ENCODE results near the gene BCLAF1.
"Not testable (repeated sequence)": the region's sequence is repeated elsewhere in the genome, so short reads cannot be mapped to it uniquely, and the experiment has no call there.

BCLAF1 gene

GRCh38 chr6:136318676-136319075 lies 29.0 kb upstream of the BCLAF1 start:
- H3K9me3 Mint-ChIP-seq, result no peaks in the 10 kb centered on the region
- DNase-seq, result no peak
- no peaks in the 10 kb centered on the region for H3K36me3 Mint-ChIP-seq (ENCODE audit: low read depth)
- H3K4me1 Mint-ChIP-seq (ENCODE audit: low read depth), result no peaks in the 10 kb centered on the region
- H3K4me3 Mint-ChIP-seq, result no peak overlapping the region
- no peaks in the 10 kb centered on the region for H3K27me3 Mint-ChIP-seq
- H3K27ac Mint-ChIP-seq, result no peak overlapping the region

- Mint-ChIP-seq H3K27me3 (no peaks in the 10 kb centered on the region), H3K36me3 (ENCODE audit: low read depth) (no peaks in the 10 kb centered on the region), H3K9me3 (no peaks in the 10 kb centered on the region), H3K4me3 (no peak overlapping the region), H3K4me1 (ENCODE audit: low read depth) (no peaks in the 10 kb centered on the region), H3K27ac (no peak overlapping the region)
- no peak for DNase-seq
Observed at GRCh38 chr6:136317971-136318370, 28.3 kb upstream of the BCLAF1 start.

GRCh38 chr6:136317021-136317694 lies 27.5 kb upstream of the BCLAF1 start:
- DNase-seq, result peak; percentile 38
- Mint-ChIP-seq H3K27me3 (no peaks in the 10 kb centered on the region), H3K4me1 (ENCODE audit: low read depth) (no peaks in the 10 kb centered on the region), H3K4me3 (no peak overlapping the region), H3K9me3 (no peaks in the 10 kb centered on the region), H3K36me3 (ENCODE audit: low read depth) (no peaks in the 10 kb centered on the region), H3K27ac (no peak overlapping the region)

GRCh38 chr6:136315594-136315993 lies 25.9 kb upstream of the BCLAF1 start:
- H3K27me3 Mint-ChIP-seq, result no peaks in the 10 kb centered on the region
- H3K4me1 Mint-ChIP-seq (ENCODE audit: low read depth), result no peaks in the 10 kb centered on the region
- DNase-seq, result no peak
- no peaks in the 10 kb centered on the region for H3K36me3 Mint-ChIP-seq (ENCODE audit: low read depth)
- H3K4me3 Mint-ChIP-seq, result no peak overlapping the region
- H3K27ac Mint-ChIP-seq, result no peak overlapping the region
- no peaks in the 10 kb centered on the region for H3K9me3 Mint-ChIP-seq

GRCh38 chr6:136312975-136313374 lies 23.3 kb upstream of the BCLAF1 start:
- no peaks in the 10 kb centered on the region for H3K9me3 Mint-ChIP-seq
- DNase-seq, result no peak
- H3K4me1 Mint-ChIP-seq (ENCODE audit: low read depth), result no peaks in the 10 kb centered on the region
- H3K4me3 Mint-ChIP-seq, result no peak overlapping the region
- no peaks in the 10 kb centered on the region for H3K27me3 Mint-ChIP-seq
- no peaks in the 10 kb centered on the region for H3K36me3 Mint-ChIP-seq (ENCODE audit: low read depth)
- H3K27ac Mint-ChIP-seq, result no peak overlapping the region

GRCh38 chr6:136309729-136310311 lies 20.2 kb upstream of the BCLAF1 start:
- Mint-ChIP-seq H3K27me3 (no peaks in the 10 kb centered on the region), H3K4me3 (no peak overlapping the region), H3K4me1 (ENCODE audit: low read depth) (no peaks in the 10 kb centered on the region), H3K27ac (no peak overlapping the region), H3K36me3 (ENCODE audit: low read depth) (no peaks in the 10 kb centered on the region), H3K9me3 (no peaks in the 10 kb centered on the region)
- DNase-seq, result no peak

- H3K36me3 Mint-ChIP-seq (ENCODE audit: low read depth), result no peaks in the 10 kb centered on the region
- DNase-seq, result no peak
- H3K4me1 Mint-ChIP-seq (ENCODE audit: low read depth), result no peaks in the 10 kb centered on the region
- H3K4me3 Mint-ChIP-seq, result no peak overlapping the region
- H3K27me3 Mint-ChIP-seq, result no peaks in the 10 kb centered on the region
- H3K9me3 Mint-ChIP-seq, result no peaks in the 10 kb centered on the region
- H3K27ac Mint-ChIP-seq, result no peak overlapping the region
Observed at GRCh38 chr6:136309171-136309570, 19.5 kb upstream of the BCLAF1 start.

- not testable (repeated sequence) for DNase-seq; H3K4me1 Mint-ChIP-seq (ENCODE audit: low read depth); H3K36me3 Mint-ChIP-seq (ENCODE audit: low read depth); H3K27ac Mint-ChIP-seq; H3K4me3 Mint-ChIP-seq; H3K27me3 Mint-ChIP-seq; H3K9me3 Mint-ChIP-seq
Observed at GRCh38 chr6:136308469-136308868, 18.8 kb upstream of the BCLAF1 start.

- H3K27ac Mint-ChIP-seq, result no peak overlapping the region
- no peaks in the 10 kb centered on the region for H3K4me1 Mint-ChIP-seq (ENCODE audit: low read depth)
- H3K36me3 Mint-ChIP-seq (ENCODE audit: low read depth), result no peaks in the 10 kb centered on the region
Observed at GRCh38 chr6:136307351-136307750, 17.7 kb upstream of the BCLAF1 start.

GRCh38 chr6:136306466-136306865 lies 16.8 kb upstream of the BCLAF1 start:
- no peak for DNase-seq
- no peak overlapping the region for H3K27ac Mint-ChIP-seq
- no peaks in the 10 kb centered on the region for H3K36me3 Mint-ChIP-seq (ENCODE audit: low read depth)
- no peaks in the 10 kb centered on the region for H3K27me3 Mint-ChIP-seq
- H3K9me3 Mint-ChIP-seq, result no peaks in the 10 kb centered on the region
- no peak overlapping the region for H3K4me3 Mint-ChIP-seq
- no peaks in the 10 kb centered on the region for H3K4me1 Mint-ChIP-seq (ENCODE audit: low read depth)

More at GRCh38 chr6:136307351-136307750, 17.7 kb upstream of the BCLAF1 start:
- Mint-ChIP-seq H3K4me3 (no peak overlapping the region), H3K27me3 (no peaks in the 10 kb centered on the region), H3K9me3 (no peaks in the 10 kb centered on the region)
- DNase-seq, result no peak

- Mint-ChIP-seq H3K4me3 (no peak overlapping the region), H3K27me3 (peaks cover 2% of the 10 kb centered on the region), H3K9me3 (no peaks in the 10 kb centered on the region), H3K36me3 (ENCODE audit: low read depth) (no peaks in the 10 kb centered on the region), H3K27ac (no peak overlapping the region), H3K4me1 (ENCODE audit: low read depth) (no peaks in the 10 kb centered on the region)
- DNase-seq, result no peak
Observed at GRCh38 chr6:136304410-136304809, 14.8 kb upstream of the BCLAF1 start.

- Mint-ChIP-seq H3K36me3 (ENCODE audit: low read depth) (no peaks in the 10 kb centered on the region), H3K4me3 (no peak overlapping the region), H3K9me3 (no peaks in the 10 kb centered on the region), H3K4me1 (ENCODE audit: low read depth) (no peaks in the 10 kb centered on the region), H3K27me3 (peaks cover 2% of the 10 kb centered on the region), H3K27ac (no peak overlapping the region)
- no peak for DNase-seq
Observed at GRCh38 chr6:136303516-136303915, 13.9 kb upstream of the BCLAF1 start.

GRCh38 chr6:136294621-136295020 lies 5.0 kb upstream of the BCLAF1 start:
- no peaks in the 10 kb centered on the region for H3K27me3 Mint-ChIP-seq
- no peak for DNase-seq
- H3K9me3 Mint-ChIP-seq, result no peaks in the 10 kb centered on the region
- peaks cover 19% of the 10 kb centered on the region for H3K4me1 Mint-ChIP-seq (ENCODE audit: low read depth)
- peaks cover 5% of the 10 kb centered on the region for H3K36me3 Mint-ChIP-seq (ENCODE audit: low read depth)
- H3K27ac Mint-ChIP-seq, result no peak overlapping the region
- H3K4me3 Mint-ChIP-seq, result no peak overlapping the region

- peaks cover 38% of the 10 kb centered on the region for H3K4me1 Mint-ChIP-seq (ENCODE audit: low read depth)
- H3K36me3 Mint-ChIP-seq (ENCODE audit: low read depth), result peaks cover 43% of the 10 kb centered on the region
- no peaks in the 10 kb centered on the region for H3K9me3 Mint-ChIP-seq
- H3K27me3 Mint-ChIP-seq, result no peaks in the 10 kb centered on the region
- H3K27ac Mint-ChIP-seq, result peak overlapping the region; percentile 100
- peak; percentile 79 for DNase-seq
- peak overlapping the region; percentile 94 for H3K4me3 Mint-ChIP-seq
Observed at GRCh38 chr6:136290410-136291010, 864 bp upstream of the BCLAF1 start.

GRCh38 chr6:136289327-136289578 lies 393 bp downstream of the BCLAF1 start:
- Mint-ChIP-seq H3K4me1 (ENCODE audit: low read depth) (peaks cover 51% of the 10 kb centered on the region), H3K36me3 (ENCODE audit: low read depth) (peaks cover 55% of the 10 kb centered on the region), H3K27ac (peak overlapping the region; percentile 100), H3K4me3 (peak overlapping the region; percentile 94), H3K27me3 (no peaks in the 10 kb centered on the region), H3K9me3 (no peaks in the 10 kb centered on the region)
- peak; percentile 94 for DNase-seq
